ENCODE data around the gene MGLL.
A peak's percentile ranks its signal among the peaks of the same experiment; 100 is the strongest.

MGLL gene

GRCh38 chr3:127768346-127769008, 53.8 kb downstream of the MGLL start:
- H3K27ac ChIP-seq, result peak overlapping the region; percentile 58
- no peak overlapping the region for H3K4me3 ChIP-seq (ENCODE audit: low read depth in 1 of 2, low read length in 1 of 2)
- no peaks in the 10 kb centered on the region for H3K9me3 ChIP-seq
- no peaks in the 10 kb centered on the region for H3K36me3 ChIP-seq
- TF ChIP-seq, protein P1, sequence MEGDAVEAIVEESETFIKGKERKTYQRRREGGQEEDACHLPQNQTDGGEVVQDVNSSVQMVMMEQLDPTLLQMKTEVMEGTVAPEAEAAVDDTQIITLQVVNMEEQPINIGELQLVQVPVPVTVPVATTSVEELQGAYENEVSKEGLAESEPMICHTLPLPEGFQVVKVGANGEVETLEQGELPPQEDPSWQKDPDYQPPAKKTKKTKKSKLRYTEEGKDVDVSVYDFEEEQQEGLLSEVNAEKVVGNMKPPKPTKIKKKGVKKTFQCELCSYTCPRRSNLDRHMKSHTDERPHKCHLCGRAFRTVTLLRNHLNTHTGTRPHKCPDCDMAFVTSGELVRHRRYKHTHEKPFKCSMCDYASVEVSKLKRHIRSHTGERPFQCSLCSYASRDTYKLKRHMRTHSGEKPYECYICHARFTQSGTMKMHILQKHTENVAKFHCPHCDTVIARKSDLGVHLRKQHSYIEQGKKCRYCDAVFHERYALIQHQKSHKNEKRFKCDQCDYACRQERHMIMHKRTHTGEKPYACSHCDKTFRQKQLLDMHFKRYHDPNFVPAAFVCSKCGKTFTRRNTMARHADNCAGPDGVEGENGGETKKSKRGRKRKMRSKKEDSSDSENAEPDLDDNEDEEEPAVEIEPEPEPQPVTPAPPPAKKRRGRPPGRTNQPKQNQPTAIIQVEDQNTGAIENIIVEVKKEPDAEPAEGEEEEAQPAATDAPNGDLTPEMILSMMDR (IDR thresholded peaks at IDR 0.05), result no peak
- H3K4me1 ChIP-seq (ENCODE audit: control insufficient read depth in 1 of 2, insufficient read depth in 1 of 2, low read depth in 1 of 2, low read length in 1 of 2), result peaks cover 74 to 86% of the 10 kb centered on the region in 2 experiments
- no peaks in the 10 kb centered on the region for H3K27me3 ChIP-seq

GRCh38 chr3:127767126-127767525, 55.2 kb downstream of the MGLL start:
- Histone ChIP-seq H3K27me3 (no peaks in the 10 kb centered on the region), H3K4me1 (ENCODE audit: control insufficient read depth in 1 of 2, insufficient read depth in 1 of 2, low read depth in 1 of 2, low read length in 1 of 2) (peaks cover 76 to 83% of the 10 kb centered on the region in 2 experiments), H3K9me3 (no peaks in the 10 kb centered on the region), H3K27ac (peak overlapping the region; percentile 35), H3K36me3 (no peaks in the 10 kb centered on the region), H3K4me3 (ENCODE audit: low read depth in 1 of 2, low read length in 1 of 2) (no peak overlapping the region)
- TF ChIP-seq, protein P1 (IDR thresholded peaks at IDR 0.05), result no peak

DNA sequence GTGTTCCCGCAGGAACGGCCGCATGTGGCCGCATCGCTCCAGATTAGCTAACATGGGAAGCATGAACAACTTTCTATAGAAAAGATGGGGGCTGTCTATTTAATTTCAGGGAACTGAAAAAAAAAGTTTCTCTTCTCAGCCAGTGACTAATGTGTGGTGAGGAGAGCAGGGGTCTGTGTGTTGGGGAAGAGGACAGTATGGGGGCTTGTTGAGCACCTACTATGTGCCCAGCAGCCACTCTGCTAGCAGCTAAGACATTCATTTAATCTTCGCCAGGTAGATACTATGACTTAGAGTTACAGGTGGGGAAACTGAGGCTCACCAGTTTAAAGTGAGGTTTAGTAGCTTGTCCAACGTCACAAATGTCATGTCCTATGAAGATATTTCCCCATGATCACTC, 56.6 kb downstream of the MGLL start:
- Histone ChIP-seq H3K4me3 (ENCODE audit: low read depth in 1 of 2, low read length in 1 of 2) (no peak overlapping the region), H3K4me1 (ENCODE audit: control insufficient read depth in 1 of 2, insufficient read depth in 1 of 2, low read depth in 1 of 2, low read length in 1 of 2) (peaks cover 73 to 81% of the 10 kb centered on the region in 2 experiments), H3K9me3 (no peaks in the 10 kb centered on the region), H3K36me3 (no peaks in the 10 kb centered on the region), H3K27me3 (no peaks in the 10 kb centered on the region), H3K27ac (no peak overlapping the region)
- TF ChIP-seq, protein P1 (IDR thresholded peaks at IDR 0.05), result no peak

DNA sequence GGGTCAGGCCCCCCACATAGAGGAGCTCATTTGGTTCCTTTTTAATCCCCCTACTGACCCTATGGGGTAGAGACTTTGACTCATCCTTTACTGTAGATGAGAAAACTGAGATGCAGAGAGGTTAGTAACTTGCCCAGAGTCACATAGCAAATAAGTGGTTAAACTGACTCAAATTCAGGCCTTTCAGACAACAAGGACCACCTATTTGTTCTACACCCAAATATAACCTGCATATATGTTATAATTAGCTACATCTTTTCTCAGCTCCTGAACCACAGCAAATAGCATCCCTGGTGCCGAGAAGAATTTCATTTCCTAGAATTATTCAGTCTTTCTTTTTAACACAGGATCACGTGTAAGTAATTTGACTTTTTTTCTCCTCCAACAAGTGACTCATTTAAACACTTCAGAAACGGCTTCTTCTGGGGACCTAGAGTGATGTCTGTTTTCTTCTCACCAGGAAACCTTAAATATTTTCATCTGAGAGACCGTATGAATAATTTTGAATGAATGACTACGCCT, 57.4 kb downstream of the MGLL start:
- H3K36me3 ChIP-seq, result no peaks in the 10 kb centered on the region
- H3K9me3 ChIP-seq, result no peaks in the 10 kb centered on the region
- H3K4me3 ChIP-seq (ENCODE audit: low read depth in 1 of 2, low read length in 1 of 2), result no peak overlapping the region
- H3K4me1 ChIP-seq (ENCODE audit: control insufficient read depth in 1 of 2, insufficient read depth in 1 of 2, low read depth in 1 of 2, low read length in 1 of 2), result peaks cover 65 to 72% of the 10 kb centered on the region in 2 experiments
- no peaks in the 10 kb centered on the region for H3K27me3 ChIP-seq
- H3K27ac ChIP-seq, result no peak overlapping the region
- TF ChIP-seq, protein P1 (IDR thresholded peaks at IDR 0.05), result no peak

- Histone ChIP-seq H3K36me3 (no peaks in the 10 kb centered on the region), H3K9me3 (no peaks in the 10 kb centered on the region), H3K4me1 (ENCODE audit: control insufficient read depth in 1 of 2, insufficient read depth in 1 of 2, low read depth in 1 of 2, low read length in 1 of 2) (peaks cover 59 to 67% of the 10 kb centered on the region in 2 experiments), H3K27me3 (no peaks in the 10 kb centered on the region), H3K4me3 (ENCODE audit: low read depth in 1 of 2, low read length in 1 of 2) (no peak overlapping the region), H3K27ac (no peak overlapping the region)
- TF ChIP-seq, protein P1 (IDR thresholded peaks at IDR 0.05), result no peak
Observed at GRCh38 chr3:127764301-127764700, 58.0 kb downstream of the MGLL start.
